Measurements from ENCODE around the gene CDKL4. TPM values are rescaled to one million over a fixed set of nuclear protein-coding genes. Genes with fewer than 3 reads are reported as not detected.

CDKL4 gene
- total RNA-seq, 2 donors from 2014 or later: 0.79 to 0.89 TPM

GRCh38 chr2:39227628-39228412, 15.9 kb downstream of the CDKL4 start:
- DNase-seq (ENCODE audit: low spot score): no peak
- H3K4me3 ChIP-seq: peak overlapping the region; percentile 16 to 28
- peaks cover 0 to 6% of the 10 kb centered on the region in 2 donors for H3K4me1 ChIP-seq
- H3K36me3 ChIP-seq: no peaks in the 10 kb centered on the region
- no peak overlapping the region for H3K27ac ChIP-seq
- H3K9me3 ChIP-seq: no peaks in the 10 kb centered on the region
- H3K27me3 ChIP-seq: no peaks in the 10 kb centered on the region
- TF ChIP-seq CTCF (IDR thresholded peaks at IDR 0.05): peak; percentile 80 to 91

- Histone ChIP-seq H3K27me3 (no peaks in the 10 kb centered on the region), H3K36me3 (no peaks in the 10 kb centered on the region), H3K4me3 (no peak overlapping the region), H3K4me1 (peaks cover 0 to 6% of the 10 kb centered on the region in 2 donors), H3K27ac (no peak overlapping the region), H3K9me3 (no peaks in the 10 kb centered on the region)
- no peak for DNase-seq (ENCODE audit: low spot score)
- TF ChIP-seq CTCF (IDR thresholded peaks at IDR 0.05): no peak
Measured at GRCh38 chr2:39225567-39225966, 18.2 kb downstream of the CDKL4 start.

- Histone ChIP-seq H3K36me3 (no peaks in the 10 kb centered on the region), H3K27me3 (no peaks in the 10 kb centered on the region), H3K27ac (no peak overlapping the region), H3K4me3 (no peak overlapping the region), H3K9me3 (no peaks in the 10 kb centered on the region), H3K4me1 (peaks cover 0 to 6% of the 10 kb centered on the region in 2 donors)
- TF ChIP-seq CTCF (IDR thresholded peaks at IDR 0.05): no peak
- DNase-seq (ENCODE audit: low spot score): no peak
Measured at GRCh38 chr2:39223909-39224308, 19.9 kb downstream of the CDKL4 start.

GRCh38 chr2:39221459-39221858, 22.3 kb downstream of the CDKL4 start:
- H3K4me1 ChIP-seq: no peaks in the 10 kb centered on the region
- no peaks in the 10 kb centered on the region for H3K9me3 ChIP-seq
- H3K36me3 ChIP-seq: no peaks in the 10 kb centered on the region
- no peaks in the 10 kb centered on the region for H3K27me3 ChIP-seq
- H3K4me3 ChIP-seq: no peak overlapping the region
- no peak for DNase-seq (ENCODE audit: low spot score)
- no peak for TF ChIP-seq CTCF (IDR thresholded peaks at IDR 0.05)
- H3K27ac ChIP-seq: no peak overlapping the region

GRCh38 chr2:39220136-39220535, 23.6 kb downstream of the CDKL4 start:
- no peaks in the 10 kb centered on the region for H3K4me1 ChIP-seq
- H3K27ac ChIP-seq: no peak overlapping the region
- DNase-seq (ENCODE audit: low spot score): no peak
- H3K36me3 ChIP-seq: no peaks in the 10 kb centered on the region
- H3K9me3 ChIP-seq: no peaks in the 10 kb centered on the region
- no peaks in the 10 kb centered on the region for H3K27me3 ChIP-seq
- no peak for TF ChIP-seq CTCF (IDR thresholded peaks at IDR 0.05)
- H3K4me3 ChIP-seq: no peak overlapping the region

- H3K27ac ChIP-seq: no peak overlapping the region
- no peak for TF ChIP-seq CTCF (IDR thresholded peaks at IDR 0.05)
- DNase-seq (ENCODE audit: low spot score): no peak
Measured at GRCh38 chr2:39218391-39218790, 25.4 kb downstream of the CDKL4 start.

More at GRCh38 chr2:39218391-39218790, 25.4 kb downstream of the CDKL4 start:
- Histone ChIP-seq H3K9me3 (no peaks in the 10 kb centered on the region), H3K4me3 (no peak overlapping the region), H3K27me3 (no peaks in the 10 kb centered on the region), H3K4me1 (no peaks in the 10 kb centered on the region), H3K36me3 (no peaks in the 10 kb centered on the region)
